NCI-H1105 (cell line): ENCODE measurements around the gene PPM1A.

Experiments used
- DNase-seq: peaks from one replicate; lab custom pipeline; 2025; lab: John Stamatoyannopoulos, UW

The PPM1A gene

GRCh38 chr14:60227291-60227690, 21.7 kb upstream of the PPM1A start:
- no peak for DNase-seq

- DNase-seq, result no peak
These were observed 19.4 kb upstream of the PPM1A start for GRCh38 chr14:60229614-60230013.

GRCh38 chr14:60232185-60232584, 16.8 kb upstream of the PPM1A start:
- DNase-seq, result no peak

GRCh38 chr14:60233251-60233650, 15.8 kb upstream of the PPM1A start:
- no peak for DNase-seq

- no peak for DNase-seq
These were observed 15.1 kb upstream of the PPM1A start for GRCh38 chr14:60233891-60234290.

GRCh38 chr14:60235440-60235839, 13.6 kb upstream of the PPM1A start:
- DNase-seq, result no peak

GRCh38 chr14:60238955-60239354, 10.1 kb upstream of the PPM1A start:
- DNase-seq, result no peak

- DNase-seq, result no peak
These were observed 8.7 kb upstream of the PPM1A start for GRCh38 chr14:60240139-60240856.

- DNase-seq, result no peak
These were observed 7.9 kb upstream of the PPM1A start for GRCh38 chr14:60241091-60241490.

- DNase-seq, result no peak
These were observed 6.6 kb upstream of the PPM1A start for GRCh38 chr14:60242429-60242828.

- no peak for DNase-seq
These were observed 3.4 kb upstream of the PPM1A start for GRCh38 chr14:60245380-60246177.

- peak; percentile 80 for DNase-seq
These were observed 876 bp upstream of the PPM1A start for GRCh38 chr14:60247994-60248696.

GRCh38 chr14:60249321-60250256, 568 bp downstream of the PPM1A start:
- DNase-seq, result peak; percentile 59

- DNase-seq, result no peak
These were observed 1.4 kb downstream of the PPM1A start for GRCh38 chr14:60250257-60251035.

- no peak for DNase-seq
These were observed 2.9 kb downstream of the PPM1A start for GRCh38 chr14:60251877-60252276.

- DNase-seq, result no peak
These were observed 3.6 kb downstream of the PPM1A start for GRCh38 chr14:60252630-60253029.

- DNase-seq, result no peak
These were observed 4.6 kb downstream of the PPM1A start for GRCh38 chr14:60253649-60254048.

- no peak for DNase-seq
These were observed 5.2 kb downstream of the PPM1A start for GRCh38 chr14:60254176-60254575.

GRCh38 chr14:60257865-60258264, 8.8 kb downstream of the PPM1A start:
- DNase-seq, result no peak

- DNase-seq, result no peak
These were observed 16.1 kb downstream of the PPM1A start for GRCh38 chr14:60265163-60265562.
